Sciatic nerve (tissue), 2 donors: ENCODE measurements around the gene GAB1. TPM values are rescaled to one million over a fixed set of nuclear protein-coding genes. Genes with fewer than 3 reads are reported as not detected.

ENCODE experiments used
- ATAC-seq: fragments of 200-7000 bp; cut with Tn5 transposase; one replicate; pipeline ENCODE4 v1.9.1; 2020; ENCODE audit warnings: mild to moderate bottlenecking, moderate library complexity
- DNase-seq: peaks from one replicate; pipeline ENCODE4 v3.0.0-alpha.2; 2020; ENCODE audit warnings: low spot score
- intact Hi-C: fragments of 100-400 bp; cut with DNase I; formaldehyde crosslinking; loops from one replicate; pipeline ENCODE4 v1.14.2; 2022
- total RNA-seq: library from RNA; stranded (reverse); fragmentation: NEBNext Ultra II Directional; extraction: Animal tissue kit (Norgen Biotek cat#: 25700); gene quantifications from one replicate; pipeline ENCODE4 v1.2.1, GENCODE V29; 2021
- donor health status: DM: no; HTN: no; CAD: no.
- donor health status: DM: no; HTN: no; CAD: no.

GAB1 gene
- total RNA-seq, 1 donor from 2014 or later: 279 TPM

- peak; percentile 48 for ATAC-seq
- no peak for DNase-seq
- intact Hi-C loops: no loop called here
Observed at GRCh38 chr4:143402776-143403552, 66.3 kb downstream of the GAB1 start.

DNA sequence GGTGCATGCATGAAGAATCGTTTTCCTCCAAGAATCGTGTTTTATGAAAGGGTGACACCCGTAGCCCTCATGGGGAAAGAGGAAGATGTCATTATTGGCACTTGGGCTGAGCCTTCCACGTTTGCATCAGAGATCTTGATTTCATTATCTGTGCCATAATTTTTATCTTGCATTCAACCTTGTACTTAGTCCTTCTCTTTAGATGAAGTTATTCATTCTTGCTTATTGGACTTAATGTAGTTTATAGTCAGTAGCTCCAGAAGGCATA, 66.8 kb downstream of the GAB1 start:
- ATAC-seq: no peak
- intact Hi-C loops: no loop called here
- DNase-seq: no peak

- DNase-seq (no peak), ATAC-seq (no peak)
- intact Hi-C loops: no loop called here
Observed at GRCh38 chr4:143404555-143404954, 67.9 kb downstream of the GAB1 start.

- intact Hi-C loops: no loop called here
- no peak for DNase-seq
- ATAC-seq: no peak
Observed at GRCh38 chr4:143405075-143405730, 68.5 kb downstream of the GAB1 start.

DNA sequence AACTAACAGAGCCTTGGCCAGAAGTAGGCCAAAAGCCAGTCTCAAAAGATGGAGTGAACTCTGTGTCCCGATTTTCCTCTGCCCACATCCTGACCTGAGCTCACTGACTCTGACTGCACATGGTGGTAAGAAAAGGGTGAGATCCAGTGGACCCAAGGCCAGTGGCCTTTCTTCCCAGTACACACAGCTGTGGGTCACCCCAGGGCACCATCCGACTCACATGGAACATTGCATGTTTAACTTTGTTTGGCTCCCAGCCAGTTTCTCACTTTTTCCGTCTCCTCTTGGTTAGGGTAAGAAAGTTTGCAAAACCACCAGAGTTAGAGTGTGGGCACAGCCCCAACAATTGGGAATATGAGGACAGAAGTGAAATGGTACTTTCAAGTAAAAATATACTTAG, 69.8 kb downstream of the GAB1 start:
- ATAC-seq: peak; percentile 82
- peak; percentile 72 for DNase-seq
- intact Hi-C loops: no loop called here

GRCh38 chr4:143407474-143407873, 70.8 kb downstream of the GAB1 start:
- intact Hi-C loops: no loop called here
- no peak for ATAC-seq
- DNase-seq: no peak

DNA sequence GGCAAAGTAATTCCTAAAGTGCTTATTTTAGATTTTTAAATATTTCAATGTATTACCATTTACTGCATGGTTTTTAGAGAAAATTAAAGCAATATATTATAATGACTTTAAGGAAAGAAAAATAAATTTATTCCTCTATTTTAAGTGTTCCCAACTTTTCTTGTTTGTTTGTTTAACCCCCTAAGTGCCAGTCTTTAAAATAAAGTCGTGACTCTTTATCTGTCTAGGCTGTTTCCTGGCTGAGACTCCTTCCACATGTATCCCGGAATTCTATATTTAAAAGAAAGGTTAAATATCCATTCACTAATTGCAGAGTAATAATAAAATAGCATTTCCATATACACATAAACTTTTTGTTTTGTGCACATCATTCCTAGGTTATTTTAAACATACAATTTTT, 71.2 kb downstream of the GAB1 start:
- no peak for ATAC-seq
- no peak for DNase-seq
- intact Hi-C loops: no loop called here

DNA sequence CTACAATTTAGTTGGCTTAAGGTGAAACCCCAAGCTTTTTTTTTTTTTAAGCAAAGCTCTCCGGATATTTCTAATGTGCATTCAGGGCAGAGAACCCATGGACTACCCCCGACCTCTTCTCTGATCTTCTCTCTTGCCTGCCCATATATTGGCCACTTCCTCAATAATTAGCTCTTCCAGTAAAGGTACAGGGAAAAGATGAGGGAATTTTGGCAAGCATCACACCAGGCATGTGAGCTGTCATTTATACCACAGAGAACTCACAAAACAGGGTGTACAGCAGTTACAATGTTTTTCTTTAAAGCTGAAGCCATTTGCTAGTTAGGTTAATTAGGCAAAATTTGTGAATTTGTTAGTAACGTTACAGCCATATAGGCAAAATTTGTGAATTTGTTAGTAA, 73.3 kb downstream of the GAB1 start:
- no peak for DNase-seq
- ATAC-seq: no peak
- intact Hi-C loops: no loop called here

DNA sequence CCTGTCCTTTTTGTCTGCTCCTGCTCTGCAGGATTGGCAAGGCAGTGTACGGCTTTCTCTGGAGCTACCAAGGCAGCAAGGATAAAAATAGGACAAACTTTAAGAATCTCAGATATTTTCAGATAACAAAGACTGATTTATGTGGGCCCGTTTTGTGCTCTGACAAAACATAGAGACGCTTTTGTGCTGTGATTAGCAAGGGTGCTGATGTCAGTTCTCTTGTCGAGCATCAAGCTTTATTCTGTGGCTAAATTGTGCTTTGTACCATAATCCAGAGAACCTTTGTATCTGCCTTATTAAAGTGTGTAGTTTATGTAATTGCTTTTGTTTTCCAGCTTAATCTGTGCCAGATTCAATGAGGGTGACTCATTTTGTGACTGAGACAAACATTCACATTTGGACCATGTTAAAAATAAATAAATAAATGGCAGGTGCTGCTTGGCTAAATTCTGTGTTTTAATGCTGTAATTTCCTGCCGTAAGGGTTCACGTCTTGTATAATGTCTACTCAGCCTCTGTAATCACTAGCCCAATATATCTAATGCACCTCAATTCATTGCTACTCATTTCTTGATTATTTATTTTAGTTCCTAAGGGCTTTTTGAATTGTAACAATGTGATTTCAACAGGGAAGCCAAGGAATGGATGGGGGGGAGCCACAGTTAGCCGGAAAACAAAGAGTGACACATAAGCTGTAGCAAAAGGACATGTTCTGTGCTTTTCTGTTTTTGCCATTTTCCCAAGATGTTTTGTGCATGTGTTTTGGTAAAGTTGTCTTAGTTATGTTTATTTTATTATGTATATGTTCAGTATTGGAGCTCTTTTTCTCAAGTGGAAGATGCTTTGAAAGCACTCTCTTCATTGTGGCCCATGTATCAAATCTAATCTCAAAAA, 75.1 kb downstream of the GAB1 start:
- ATAC-seq (peak; percentile 89), DNase-seq (no peak)
- intact Hi-C loops: no loop called here

- intact Hi-C loops: no loop called here
- no peak for DNase-seq
- no peak for ATAC-seq
Observed at GRCh38 chr4:143412420-143412758, 75.7 kb downstream of the GAB1 start.

DNA sequence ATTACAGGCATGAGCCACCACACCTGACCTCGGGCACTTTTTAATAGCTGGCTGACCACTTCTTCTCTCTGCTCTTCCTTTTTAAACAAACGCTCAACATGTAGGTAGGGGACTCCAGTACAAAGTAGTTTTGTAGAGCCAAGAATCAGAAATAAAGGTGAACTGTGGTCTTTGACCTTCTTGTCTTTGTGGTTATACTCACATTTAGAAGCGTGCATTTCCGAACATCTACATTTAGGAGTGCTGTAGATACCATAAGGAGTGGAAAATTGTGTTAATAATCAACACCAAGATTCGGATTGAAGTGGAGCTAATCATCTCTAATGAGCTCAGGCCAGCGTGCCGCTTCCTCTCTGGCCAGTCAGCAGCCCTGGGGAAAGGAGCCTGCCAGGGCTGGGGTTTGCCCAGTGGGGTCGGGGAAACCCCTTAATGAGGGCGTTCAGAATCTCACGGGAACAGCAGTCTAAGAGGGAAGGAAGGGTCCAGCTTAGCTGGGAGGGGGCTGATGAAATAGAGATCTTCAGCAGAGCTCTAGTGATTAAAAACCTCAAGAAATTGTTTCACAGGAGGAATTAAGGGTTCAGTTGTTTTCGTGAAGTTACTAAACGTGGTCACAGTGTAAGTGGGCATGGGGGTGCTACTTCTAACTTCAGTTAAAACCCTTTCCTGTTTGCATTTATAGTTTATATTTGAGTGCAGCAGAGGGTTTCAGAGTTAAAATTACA, 81.2 kb downstream of the GAB1 start:
- intact Hi-C loops: no loop called here
- ATAC-seq (no peak), DNase-seq (no peak)

DNA sequence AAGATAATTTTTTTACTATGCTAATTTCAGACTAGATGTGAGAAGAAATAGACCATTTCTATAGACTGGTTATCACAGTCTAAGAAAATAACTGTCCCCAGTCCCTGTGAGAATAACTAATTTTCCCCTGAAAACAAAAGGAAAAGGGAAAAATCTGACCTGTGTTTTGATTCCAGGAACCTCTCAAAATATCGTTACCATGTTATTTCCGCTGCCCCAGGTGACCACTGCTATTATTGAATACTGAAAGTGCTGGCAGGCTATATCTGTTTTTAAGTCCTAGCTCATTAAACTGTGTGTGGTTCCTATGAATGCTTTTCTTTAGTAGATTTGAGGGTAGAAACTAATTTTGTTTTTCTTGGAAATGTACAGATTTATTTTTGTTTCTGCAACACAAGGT, 83.6 kb downstream of the GAB1 start:
- DNase-seq: no peak
- intact Hi-C loops: no loop called here
- peak; percentile 67 for ATAC-seq

GRCh38 chr4:143421609-143422008, 84.9 kb downstream of the GAB1 start:
- ATAC-seq (no peak), DNase-seq (no peak)
- intact Hi-C loops: no loop called here

GRCh38 chr4:143424276-143424675, 87.6 kb downstream of the GAB1 start:
- intact Hi-C loops: no loop called here
- ATAC-seq: no peak
- DNase-seq: no peak

- intact Hi-C loops: no loop called here
- DNase-seq: no peak
- ATAC-seq: no peak
Observed at GRCh38 chr4:143431526-143432257, 95.0 kb downstream of the GAB1 start.

- intact Hi-C loops: no loop called here
- ATAC-seq: no peak
Observed at GRCh38 chr4:143432258-143432591, 95.5 kb downstream of the GAB1 start.

GRCh38 chr4:143433231-143433630, 96.6 kb downstream of the GAB1 start:
- intact Hi-C loops: no loop called here
- ATAC-seq: no peak
- DNase-seq: no peak

More at GRCh38 chr4:143432258-143432591, 95.5 kb downstream of the GAB1 start:
- no peak for DNase-seq

DNA sequence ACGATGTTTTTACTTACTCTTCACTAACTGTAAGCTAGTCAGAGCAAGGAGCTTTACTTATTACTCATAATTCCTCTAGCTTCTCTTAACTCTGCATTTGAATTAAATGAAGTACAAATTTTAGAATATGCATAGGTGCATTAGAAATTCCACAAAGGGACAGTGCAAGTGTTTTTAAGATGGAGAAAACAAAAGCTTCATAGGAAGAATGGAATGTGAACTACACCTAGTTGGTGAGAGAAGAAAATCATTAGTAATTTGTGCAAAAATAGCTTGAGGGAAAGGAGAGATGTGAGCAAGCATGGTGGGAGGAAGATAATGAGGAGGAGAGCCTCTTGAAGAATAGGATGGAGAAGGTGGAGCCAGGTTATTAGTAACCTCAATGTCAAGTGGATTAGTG, 99.3 kb downstream of the GAB1 start:
- intact Hi-C loops: no loop called here
- ATAC-seq: no peak
- DNase-seq: no peak

- ATAC-seq (no peak), DNase-seq (no peak)
- intact Hi-C loops: no loop called here
Observed at GRCh38 chr4:143437476-143437875, 100.8 kb downstream of the GAB1 start.
